H1 (cell line): Measurements from ENCODE around the gene APLP2. TPM values are rescaled to one million over a fixed set of nuclear protein-coding genes. Genes with fewer than 3 reads are reported as not detected.

Source experiments
- CTCF ChIA-PET: fragments of 300-600 bp; sonication (Branson Sonifier 250); formaldehyde crosslinking; loops from one replicate; lab custom pipeline; 2021; ENCODE audit not compliant: partially characterized antibody; lab: Charles Lee
- POLR2A ChIA-PET: fragments of 300-600 bp; sonication (Branson Sonifier 250); formaldehyde crosslinking; loops from one replicate; lab custom pipeline; 2021; ENCODE audit warnings: inconsistent platforms; ENCODE audit not compliant: partially characterized antibody; lab: Charles Lee
- DNase-seq, 2 experiments: peaks; one replicate each; pipeline versions ENCODE4 v3.0.0 to v3.0.0-alpha.2; 2010 to 2022; ENCODE audit warnings: low spot score in 2 of 2, low read depth in 1 of 2, mixed read lengths in 1 of 2
- FAIRE-seq: peaks from 2 replicates; lab custom pipeline; 2011; peaks lifted over from hg19 to GRCh38; lab: Jason Lieb, UNC
- H2AFZ ChIP-seq: 2 replicates; pipeline ENCODE4 v1.8.1; 2012; ENCODE audit warnings: low read length, inconsistent platforms
- H2AK5ac ChIP-seq: 2 replicates; pipeline ENCODE4 v1.6.1; 2013; ENCODE audit warnings: low read depth, low read length
- H2BK120ac ChIP-seq: replicated peaks from 2 replicates; pipeline ENCODE3; 2013; ENCODE audit warnings: low read depth, low read length, inconsistent platforms
- H2BK12ac ChIP-seq: 2 replicates; pipeline ENCODE4 v1.6.1; 2013; ENCODE audit warnings: low read depth, low read length
- H2BK15ac ChIP-seq: 2 replicates; pipeline ENCODE4 v1.6.1; 2013; ENCODE audit warnings: low read length
- H2BK20ac ChIP-seq: 2 replicates; pipeline ENCODE4 v1.6.1; 2013; ENCODE audit warnings: low read length
- H2BK5ac ChIP-seq: 2 replicates; pipeline ENCODE4 v1.6.1; 2013; ENCODE audit warnings: low read depth, low read length
- H3K14ac ChIP-seq: 2 replicates; pipeline ENCODE4 v1.6.1; 2013; ENCODE audit warnings: inconsistent platforms; ENCODE audit not compliant: insufficient read length
- H3K18ac ChIP-seq: 2 replicates; pipeline ENCODE4 v1.6.1; 2013; ENCODE audit warnings: low read length; ENCODE audit errors: extremely low read depth
- H3K23ac ChIP-seq: 2 replicates; pipeline ENCODE4 v1.6.1; 2013; ENCODE audit warnings: inconsistent platforms; ENCODE audit not compliant: insufficient read length
- H3K23me2 ChIP-seq: 2 replicates; pipeline ENCODE4 v1.6.1; 2013; ENCODE audit warnings: low read depth, low read length
- H3K27ac ChIP-seq: 2 replicates; pipeline ENCODE4 v1.6.1; 2011; ENCODE audit warnings: low read depth, low read length, inconsistent platforms
- H3K27me3 ChIP-seq, 4 experiments: replicated peaks in 1 of 4; 1 replicate in 1 of 4; 2 replicates in 3 of 4; pipeline versions ENCODE4 v1.6.1 to v1.8.1; 2011 to 2013; ENCODE audit warnings: low read length in 3 of 4, mild to moderate bottlenecking in 3 of 4, inconsistent platforms in 2 of 4, mixed read lengths in 2 of 4, moderate library complexity in 1 of 4; ENCODE audit not compliant: control insufficient read depth in 3 of 4, insufficient read depth in 3 of 4; ENCODE audit errors: extremely low read depth in 1 of 4
- H3K36me3 ChIP-seq, 4 experiments: 2 replicates each; pipeline versions ENCODE4 v1.6.1 to v1.8.1; 2011 to 2013; ENCODE audit warnings: mild to moderate bottlenecking in 4 of 4, low read length in 3 of 4, moderate library complexity in 2 of 4, control low read depth in 1 of 4, inconsistent platforms in 1 of 4; ENCODE audit not compliant: insufficient read depth in 4 of 4, control insufficient read depth in 2 of 4
- H3K4ac ChIP-seq: replicated peaks from 2 replicates; pipeline ENCODE3; 2013; ENCODE audit warnings: low read length, low read depth, mixed read lengths, inconsistent platforms; ENCODE audit not compliant: insufficient read length
- H3K4me1 ChIP-seq, 4 experiments: replicated peaks in 1 of 4; 1 replicate in 1 of 4; 2 replicates in 3 of 4; pipeline versions ENCODE4 v1.6.1 to v1.8.1; 2011 to 2013; ENCODE audit warnings: low read length in 3 of 4, inconsistent platforms in 2 of 4, mixed read lengths in 1 of 4; ENCODE audit not compliant: insufficient read depth in 4 of 4, control insufficient read depth in 3 of 4
- H3K4me2 ChIP-seq, 2 experiments: 2 replicates each; pipeline versions ENCODE4 v1.6.1 to v1.8.1; 2011 to 2013; ENCODE audit warnings: low read depth in 2 of 2, low read length in 2 of 2, control low read depth in 1 of 2, inconsistent platforms in 1 of 2, mild to moderate bottlenecking in 1 of 2; ENCODE audit not compliant: insufficient read depth in 1 of 2
- H3K4me3 ChIP-seq, 4 experiments: fragments of 200-600, 300-600 bp in 1 of 4; sonication (generic), shearing (Covaris generic), sonication (Bioruptor Twin) in 1 of 4; 2 replicates each; pipeline versions ENCODE4 v1.5.1 to v1.8.1; 2011 to 2016; ENCODE audit warnings: low read length in 4 of 4, low read depth in 3 of 4, control low read depth in 2 of 4, inconsistent platforms in 2 of 4, mild to moderate bottlenecking in 2 of 4, mixed read lengths in 1 of 4, moderate library complexity in 1 of 4; ENCODE audit not compliant: insufficient read depth in 2 of 4; ENCODE audit errors: extremely low read depth in 1 of 4
- H3K56ac ChIP-seq: replicated peaks from 2 replicates; pipeline ENCODE3; 2013; ENCODE audit warnings: low read depth, mild to moderate bottlenecking, mixed read lengths, low read length, inconsistent platforms; ENCODE audit not compliant: insufficient read length
- H3K79me1 ChIP-seq: 2 replicates; pipeline ENCODE4 v1.6.1; 2013; ENCODE audit warnings: low read depth, low read length, control low read depth
- H3K79me2 ChIP-seq, 2 experiments: 2 replicates each; pipeline versions ENCODE4 v1.6.1 to v1.8.1; 2012 to 2013; ENCODE audit warnings: low read length in 2 of 2, mild to moderate bottlenecking in 2 of 2, inconsistent platforms in 1 of 2; ENCODE audit not compliant: insufficient read depth in 2 of 2, control insufficient read depth in 1 of 2
- H3K9ac ChIP-seq, 4 experiments: replicated peaks in 1 of 4; 1 replicate in 1 of 4; 2 replicates in 3 of 4; pipeline versions ENCODE4 v1.6.1 to v1.8.1; 2011 to 2013; ENCODE audit warnings: low read depth in 3 of 4, low read length in 3 of 4, control low read depth in 2 of 4, mild to moderate bottlenecking in 2 of 4, moderate library complexity in 2 of 4, inconsistent platforms in 1 of 4; ENCODE audit errors: extremely low read depth in 1 of 4
- H3K9me3 ChIP-seq, 2 experiments: 2 replicates each; pipeline versions ENCODE4 v1.6.1 to v1.8.1; 2012 to 2013; ENCODE audit warnings: mild to moderate bottlenecking in 2 of 2, moderate library complexity in 2 of 2, control low read depth in 1 of 2, inconsistent platforms in 1 of 2, low read depth in 1 of 2, low read length in 1 of 2, mixed read lengths in 1 of 2; ENCODE audit not compliant: insufficient read depth in 2 of 2
- H4K20me1 ChIP-seq, 2 experiments: replicated peaks in 1 of 2; 2 replicates each; pipeline versions ENCODE3 to v1.8.1; 2011 to 2013; ENCODE audit warnings: inconsistent platforms in 2 of 2, low read length in 2 of 2, mild to moderate bottlenecking in 1 of 2; ENCODE audit not compliant: insufficient read depth in 2 of 2, control insufficient read depth in 1 of 2
- H4K5ac ChIP-seq: 2 replicates; pipeline ENCODE4 v1.6.1; 2013; ENCODE audit warnings: low read length, low read depth, mixed read lengths, inconsistent platforms; ENCODE audit not compliant: insufficient read length
- H4K8ac ChIP-seq: 2 replicates; pipeline ENCODE4 v1.8.0; 2013; ENCODE audit warnings: mild to moderate bottlenecking, moderate library complexity, low read length, inconsistent platforms; ENCODE audit not compliant: insufficient read depth; ENCODE audit errors: extremely low read depth
- H4K91ac ChIP-seq: replicated peaks from 2 replicates; pipeline ENCODE3; 2013; ENCODE audit warnings: low read length, mixed read lengths, inconsistent platforms; ENCODE audit not compliant: insufficient read length
- POU5F1 ChIP-seq: IDR thresholded peaks from 2 replicates; pipeline ENCODE4 v1.6.1; 2011; ENCODE audit warnings: low read depth, mild to moderate bottlenecking, low read length, moderate library complexity
- WGBS, 2 experiments: shearing (Covaris generic) in 1 of 2; methylation state at CpG; one replicate each; pipeline versions ENCODE4 v1.1.6 to v1.1.7; 2013 to 2015; ENCODE audit warnings: low lambda C conversion rate in 2 of 2, mixed read lengths in 2 of 2, inconsistent platforms in 1 of 2, low coverage in 1 of 2, missing lambda C conversion rate in 1 of 2; ENCODE audit not compliant: insufficient replicate concordance in 2 of 2, insufficient coverage in 1 of 2, insufficient read length in 1 of 2; ENCODE audit errors: extremely low coverage in 1 of 2, missing lambda C conversion rate in 1 of 2; 5-methylcytosine and 5-hydroxymethylcytosine counted together
- polyA plus RNA-seq, 7 experiments: library from polyadenylated mRNA; depleted of rRNA in 3 of 7; stranded (reverse) in 5 of 7; unstranded in 2 of 7; fragments of >200 nt in 5 of 7; fragments of 200-250 nt in 2 of 7; gene quantifications; 1 replicate in 5 of 7; 2 replicates in 1 of 7; 4 replicates in 1 of 7; pipeline versions ENCODE4 v1.2.1 to v1.2.3, GENCODE V29; 2011 to 2013; ENCODE audit warnings: missing spikeins in 2 of 7, mixed read lengths in 2 of 7
- total RNA-seq: library from RNA; stranded (reverse); fragmentation: NEBNext Ultra II Directional; extraction: Animal tissue kit (Norgen Biotek cat#: 25700); gene quantifications from 2 replicates; pipeline ENCODE4 v1.2.1, GENCODE V29; 2021
- TF ChIP-seq, protein P1 (sequence below): IDR thresholded peaks from 2 replicates; pipeline ENCODE4 v1.6.1; 2011; ENCODE audit warnings: low read depth, mild to moderate bottlenecking, low read length; ENCODE audit not compliant: insufficient read depth

The APLP2 gene
- total and polyA plus RNA-seq, 2 of the 8 experiments (the other 6 are each of a cell fraction or from before 2014, with no cell fraction given): 222 to 315 TPM

GRCh38 chr11:130181295-130182272 lies 111.9 kb downstream of the APLP2 start:
- H3K79me2 ChIP-seq: no peaks in the 10 kb centered on the region
- CTCF ChIA-PET: interaction anchor here (1.2 kb wide), 1 partner anchor 9 kb away, joined by 3 read pairs; no protein-coding TSS in a partner anchor
- H3K56ac ChIP-seq: no peak overlapping the region
- no peak overlapping the region for H3K27ac ChIP-seq
- no peak overlapping the region for H3K4me3 ChIP-seq
- H2AK5ac ChIP-seq: no peak overlapping the region
- peaks cover 4% of the 10 kb centered on the region; the same call in 1 of the 2 replicates for H3K79me1 ChIP-seq
- no peak overlapping the region for H3K14ac ChIP-seq
- no peak overlapping the region for H2BK5ac ChIP-seq
- H3K27me3 ChIP-seq: no peaks in the 10 kb centered on the region; a peak in 1 of 7 replicates
- no peaks in the 10 kb centered on the region for H3K23me2 ChIP-seq
- no peak overlapping the region for H4K8ac ChIP-seq
- H3K4me2 ChIP-seq: no peak overlapping the region
- TF ChIP-seq POU5F1: no peak
- TF ChIP-seq, protein P1, sequence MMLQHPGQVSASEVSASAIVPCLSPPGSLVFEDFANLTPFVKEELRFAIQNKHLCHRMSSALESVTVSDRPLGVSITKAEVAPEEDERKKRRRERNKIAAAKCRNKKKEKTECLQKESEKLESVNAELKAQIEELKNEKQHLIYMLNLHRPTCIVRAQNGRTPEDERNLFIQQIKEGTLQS: no peak
- no peaks in the 10 kb centered on the region; a peak in 1 of 7 replicates for H3K4me1 ChIP-seq
- H2BK20ac ChIP-seq: no peak overlapping the region
- H3K9me3 ChIP-seq: no peaks in the 10 kb centered on the region
- no peak for FAIRE-seq
- 87% methylated on average over 11 of the region's 11 CpGs; no CpG with 5 or more reads in 1 of the 2 experiments for WGBS, 2 experiments
- H4K91ac ChIP-seq: no peak overlapping the region
- H4K20me1 ChIP-seq: peaks cover 0 to 2% of the 10 kb centered on the region in 2 experiments
- H2BK120ac ChIP-seq: no peak overlapping the region
- no peak overlapping the region for H3K9ac ChIP-seq
- DNase-seq: no peak
- POLR2A ChIA-PET: no interaction called here
- H2BK15ac ChIP-seq: no peak overlapping the region
- H3K4ac ChIP-seq: no peak overlapping the region
- no peaks in the 10 kb centered on the region for H3K36me3 ChIP-seq
- no peak overlapping the region for H3K18ac ChIP-seq
- no peak overlapping the region for H2BK12ac ChIP-seq
- no peak overlapping the region for H3K23ac ChIP-seq
- no peak overlapping the region for H2AFZ ChIP-seq
- no peak overlapping the region for H4K5ac ChIP-seq
